KMS-11 (cell line): Measurements from ENCODE around the gene KAZN.

Experiments
- H2AFZ ChIP-seq: fragments of 200-600 bp; sonication (generic); 2 replicates; pipeline ENCODE4 v1.6.1; 2016; ENCODE audit warnings: antibody characterized with exemption, mixed run types, low read depth
- H3K27ac ChIP-seq: fragments of 200-600 bp; sonication (generic); 2 replicates; pipeline ENCODE4 v1.6.1; 2016; ENCODE audit warnings: mild to moderate bottlenecking, mixed run types
- H3K27me3 ChIP-seq: fragments of 200-600 bp; sonication (generic); 2 replicates; pipeline ENCODE4 v1.6.1; 2017; ENCODE audit warnings: mild to moderate bottlenecking, low read depth, mixed run types, moderate library complexity; ENCODE audit not compliant: insufficient read depth
- H3K36me3 ChIP-seq: fragments of 200-600 bp; sonication (generic); 2 replicates; pipeline ENCODE4 v1.6.1; 2017; ENCODE audit warnings: mild to moderate bottlenecking, mixed run types; ENCODE audit not compliant: insufficient read depth
- H3K4me1 ChIP-seq: fragments of 200-600 bp; sonication (generic); 2 replicates; pipeline ENCODE4 v1.6.1; 2016; ENCODE audit warnings: mild to moderate bottlenecking, low read depth, mixed run types; ENCODE audit not compliant: poor library complexity, severe bottlenecking
- H3K4me2 ChIP-seq: fragments of 200-600 bp; sonication (generic); 2 replicates; pipeline ENCODE4 v1.7.0; 2016; ENCODE audit warnings: mild to moderate bottlenecking, mixed run types
- H3K4me3 ChIP-seq: fragments of 200-600 bp; sonication (generic); IDR thresholded peaks from 2 replicates; pipeline ENCODE4 v1.6.1; 2017; ENCODE audit warnings: low read depth, low read length, mixed read lengths; ENCODE audit not compliant: insufficient read depth
- H3K79me2 ChIP-seq: fragments of 200-600 bp; sonication (generic); 2 replicates; pipeline ENCODE4 v1.6.1; 2016; ENCODE audit warnings: low read depth, mixed run types; ENCODE audit not compliant: insufficient read depth
- H3K9ac ChIP-seq: fragments of 200-600 bp; sonication (generic); 2 replicates; pipeline ENCODE4 v1.6.1; 2016; ENCODE audit warnings: mild to moderate bottlenecking, mixed run types
- H4K20me1 ChIP-seq: fragments of 200-600 bp; sonication (generic); 2 replicates; pipeline ENCODE4 v1.6.1; 2016; ENCODE audit warnings: mild to moderate bottlenecking, mixed run types; ENCODE audit not compliant: insufficient read depth
- CTCF ChIP-seq: fragments of 200-600 bp; sonication (generic); conservative IDR thresholded peaks from 2 replicates; pipeline ENCODE4 v1.6.1; 2017; ENCODE audit warnings: low read depth, mild to moderate bottlenecking, antibody characterized with exemption, low read length, moderate library complexity, mixed read lengths

The KAZN gene

GRCh38 chr1:14725695-14726094 lies 127.2 kb downstream of the KAZN start:
- Histone ChIP-seq H3K9ac (no peak overlapping the region), H3K27me3 (peaks cover 12% of the 10 kb centered on the region; the same call in 1 of the 2 replicates), H3K79me2 (no peaks in the 10 kb centered on the region), H2AFZ (no peak overlapping the region), H3K4me1 (no peaks in the 10 kb centered on the region), H4K20me1 (no peaks in the 10 kb centered on the region), H3K27ac (no peak overlapping the region), H3K4me3 (no peak overlapping the region), H3K36me3 (no peaks in the 10 kb centered on the region), H3K4me2 (no peak overlapping the region)
- no peak for TF ChIP-seq CTCF

GRCh38 chr1:14726606-14727005 lies 128.1 kb downstream of the KAZN start:
- no peak for TF ChIP-seq CTCF

GRCh38 chr1:14728516-14728915 lies 130.0 kb downstream of the KAZN start:
- H3K36me3 ChIP-seq, result no peaks in the 10 kb centered on the region
- H3K27me3 ChIP-seq, result peaks cover 12% of the 10 kb centered on the region; the same call in 1 of the 2 replicates
- H4K20me1 ChIP-seq, result no peaks in the 10 kb centered on the region
- no peak overlapping the region for H3K4me2 ChIP-seq
- H3K27ac ChIP-seq, result no peak overlapping the region
- TF ChIP-seq CTCF, result no peak
- no peak overlapping the region for H2AFZ ChIP-seq
- H3K4me3 ChIP-seq, result no peak overlapping the region
- H3K9ac ChIP-seq, result no peak overlapping the region
- H3K79me2 ChIP-seq, result no peaks in the 10 kb centered on the region
- H3K4me1 ChIP-seq, result no peaks in the 10 kb centered on the region

More at GRCh38 chr1:14726606-14727005, 128.1 kb downstream of the KAZN start:
- no peak overlapping the region for H2AFZ ChIP-seq
- no peak overlapping the region for H3K4me2 ChIP-seq
- H3K27me3 ChIP-seq, result peaks cover 12% of the 10 kb centered on the region; the same call in 1 of the 2 replicates
- H3K4me1 ChIP-seq, result no peaks in the 10 kb centered on the region
- no peak overlapping the region for H3K4me3 ChIP-seq
- no peak overlapping the region for H3K27ac ChIP-seq
- no peak overlapping the region for H3K9ac ChIP-seq
- no peaks in the 10 kb centered on the region for H3K79me2 ChIP-seq
- H4K20me1 ChIP-seq, result no peaks in the 10 kb centered on the region
- H3K36me3 ChIP-seq, result no peaks in the 10 kb centered on the region

GRCh38 chr1:14732728-14733047 lies 134.2 kb downstream of the KAZN start:
- H3K4me3 ChIP-seq, result no peak overlapping the region
- H3K79me2 ChIP-seq, result no peaks in the 10 kb centered on the region
- H3K27ac ChIP-seq, result no peak overlapping the region
- H3K4me2 ChIP-seq, result no peak overlapping the region
- peaks cover 5% of the 10 kb centered on the region; the same call in 1 of the 2 replicates for H3K27me3 ChIP-seq
- no peaks in the 10 kb centered on the region for H3K36me3 ChIP-seq
- no peak for TF ChIP-seq CTCF
- no peak overlapping the region for H2AFZ ChIP-seq
- H3K4me1 ChIP-seq, result no peaks in the 10 kb centered on the region
- H3K9ac ChIP-seq, result no peak overlapping the region
- H4K20me1 ChIP-seq, result no peaks in the 10 kb centered on the region
